ENCODE measurements around the gene C2orf76.

- TF ChIP-seq CTCF (IDR thresholded peaks at IDR 0.05) (no peak), POLR2A (IDR thresholded peaks at IDR 0.05) (no peak)
These were observed 35.5 kb upstream of the C2orf76 start for GRCh38 chr2:119402106-119402505.

Measured in prostate gland (tissue), 2 donors.